Measurements from ENCODE around the gene GRID1.

Gene GRID1

DNA sequence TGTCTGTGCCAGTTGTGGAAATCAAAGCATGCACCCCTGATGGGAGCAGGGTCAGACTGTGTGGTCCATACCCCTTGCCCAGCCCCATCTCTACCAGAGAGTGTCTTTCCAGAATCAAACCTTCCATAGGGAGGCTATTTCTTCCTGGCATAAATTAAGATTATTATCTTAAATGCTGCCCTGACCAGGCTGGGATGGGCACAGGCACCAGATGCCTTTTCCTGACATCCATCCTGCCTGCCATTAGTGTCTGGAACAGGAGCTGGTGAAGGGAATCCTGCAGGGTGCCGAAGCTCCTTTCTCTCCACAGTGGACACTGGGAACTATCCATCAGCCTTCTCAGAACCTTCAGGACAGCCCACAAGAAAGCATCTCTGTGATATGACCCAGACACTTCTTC is 296.3 kb downstream of the GRID1 start:
- no peak for DNase-seq (ENCODE audit: low read depth in 4 of 4, low spot score in 1 of 4)

DNA sequence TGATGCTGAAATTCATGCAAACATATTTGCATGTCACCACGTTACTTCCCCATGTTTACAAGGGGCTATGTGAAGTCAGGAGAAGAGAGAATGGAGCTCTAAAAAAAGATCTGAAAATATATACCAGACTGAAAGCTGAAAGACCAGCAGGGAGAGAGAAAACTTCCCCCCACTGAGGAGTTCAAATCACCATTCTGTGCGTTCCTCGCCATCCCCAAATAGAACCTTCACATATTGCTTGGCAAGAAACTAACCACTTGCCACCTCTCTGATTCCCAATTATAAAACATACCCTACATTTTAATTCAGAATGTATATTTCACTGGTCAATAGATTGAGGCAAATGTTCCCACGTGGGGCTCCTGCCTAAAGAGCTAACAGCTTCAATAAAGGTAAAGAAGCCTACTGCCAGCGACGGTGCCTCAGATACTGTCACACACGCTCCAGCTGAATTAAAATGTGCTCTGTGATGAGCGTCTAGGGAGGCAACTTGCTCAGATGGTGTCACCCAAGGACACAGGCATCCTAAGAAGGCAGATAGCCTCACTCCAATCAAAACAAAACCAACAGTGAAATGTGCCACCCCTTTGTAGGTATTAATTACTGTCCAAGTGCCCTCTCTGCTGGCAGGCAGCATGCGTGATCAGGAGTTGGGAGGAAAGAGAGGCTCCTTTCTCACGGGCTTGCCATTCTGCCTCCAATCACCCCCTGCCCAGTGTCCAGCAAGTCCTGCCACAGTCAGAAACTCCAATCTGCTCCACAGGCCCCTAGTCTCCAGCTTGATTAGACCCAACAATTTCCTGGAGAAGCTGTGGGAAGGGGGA is 298.2 kb downstream of the GRID1 start:
- DNase-seq (ENCODE audit: low read depth in 4 of 4, low spot score in 1 of 4), result no peak

DNA sequence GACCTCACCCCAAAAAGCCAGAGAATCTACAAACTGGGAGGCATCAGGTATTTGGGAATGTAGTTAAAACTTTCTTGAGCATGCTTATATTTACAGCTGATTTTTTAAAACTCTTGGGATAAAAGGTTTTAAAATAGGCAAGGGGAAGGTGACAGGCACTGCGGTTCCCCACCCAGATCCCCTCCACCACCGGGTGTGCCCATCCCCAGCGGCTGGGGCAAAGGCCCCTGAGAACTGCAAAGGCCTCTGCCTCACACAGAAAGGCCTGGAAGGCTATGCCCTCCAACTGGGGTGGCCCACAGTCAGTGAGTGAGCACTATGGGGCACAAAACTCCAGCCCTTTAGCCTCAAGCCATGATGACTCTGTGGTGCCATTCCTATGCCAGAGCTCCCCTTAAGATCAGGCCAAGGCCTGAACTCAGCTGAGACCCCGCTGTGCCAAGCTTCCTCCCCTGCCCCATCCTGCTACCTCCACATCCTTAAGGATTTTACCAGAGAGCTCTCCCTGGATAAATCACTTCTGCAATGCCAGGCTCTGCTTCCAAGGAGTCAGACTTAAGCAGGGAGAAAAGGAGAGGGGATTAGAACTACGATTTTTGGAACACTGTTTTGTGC is 299.1 kb downstream of the GRID1 start:
- DNase-seq (ENCODE audit: low read depth in 4 of 4, low spot score in 1 of 4), result no peak

DNA sequence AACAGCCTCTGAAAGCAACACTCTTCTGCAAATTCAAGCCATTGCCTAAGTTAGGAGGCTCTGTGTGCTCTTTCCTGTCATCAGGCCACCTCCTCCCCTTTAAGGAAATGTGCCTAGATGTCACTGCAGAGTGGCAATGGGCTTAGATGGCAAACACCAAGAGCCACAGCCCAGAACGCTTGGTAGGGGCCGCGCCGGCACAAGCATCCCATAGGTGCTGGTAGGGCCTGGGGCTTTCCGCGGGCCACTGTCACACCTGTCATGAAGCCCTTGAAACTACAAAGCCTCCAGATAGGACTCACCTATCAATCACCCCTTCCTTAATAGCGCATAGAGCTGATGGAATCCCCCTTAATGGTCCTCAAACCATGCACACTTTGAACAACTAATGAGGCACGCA is 299.9 kb downstream of the GRID1 start:
- DNase-seq (ENCODE audit: low read depth in 4 of 4, low spot score in 1 of 4), result no peak

DNA sequence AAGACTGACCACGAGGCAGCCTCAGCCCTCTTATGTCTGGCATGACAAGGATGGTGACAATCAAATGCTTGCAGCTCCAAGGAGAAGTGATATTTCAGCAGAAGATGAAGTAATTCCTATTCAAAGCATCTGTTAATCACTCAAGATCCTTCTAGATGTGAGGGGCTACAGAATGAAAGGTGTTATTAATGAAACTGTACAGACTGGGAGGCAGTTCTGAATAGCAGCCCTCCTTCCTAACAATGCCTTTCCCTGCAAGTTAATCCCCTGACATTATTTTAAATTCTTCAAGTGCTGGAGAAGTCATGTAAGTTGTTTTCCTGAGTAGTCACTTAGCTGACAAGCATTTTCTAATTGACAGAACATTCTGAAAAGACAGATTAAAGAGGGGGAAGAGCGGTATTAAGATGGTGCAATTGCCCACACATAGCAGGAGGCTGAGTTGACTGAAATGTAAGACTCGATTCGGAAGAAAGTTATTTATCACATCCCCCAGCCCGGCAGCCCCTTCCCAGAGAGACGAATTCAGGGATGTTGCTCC is 300.8 kb downstream of the GRID1 start:
- DNase-seq (ENCODE audit: low read depth in 4 of 4, low spot score in 1 of 4), result no peak

DNA sequence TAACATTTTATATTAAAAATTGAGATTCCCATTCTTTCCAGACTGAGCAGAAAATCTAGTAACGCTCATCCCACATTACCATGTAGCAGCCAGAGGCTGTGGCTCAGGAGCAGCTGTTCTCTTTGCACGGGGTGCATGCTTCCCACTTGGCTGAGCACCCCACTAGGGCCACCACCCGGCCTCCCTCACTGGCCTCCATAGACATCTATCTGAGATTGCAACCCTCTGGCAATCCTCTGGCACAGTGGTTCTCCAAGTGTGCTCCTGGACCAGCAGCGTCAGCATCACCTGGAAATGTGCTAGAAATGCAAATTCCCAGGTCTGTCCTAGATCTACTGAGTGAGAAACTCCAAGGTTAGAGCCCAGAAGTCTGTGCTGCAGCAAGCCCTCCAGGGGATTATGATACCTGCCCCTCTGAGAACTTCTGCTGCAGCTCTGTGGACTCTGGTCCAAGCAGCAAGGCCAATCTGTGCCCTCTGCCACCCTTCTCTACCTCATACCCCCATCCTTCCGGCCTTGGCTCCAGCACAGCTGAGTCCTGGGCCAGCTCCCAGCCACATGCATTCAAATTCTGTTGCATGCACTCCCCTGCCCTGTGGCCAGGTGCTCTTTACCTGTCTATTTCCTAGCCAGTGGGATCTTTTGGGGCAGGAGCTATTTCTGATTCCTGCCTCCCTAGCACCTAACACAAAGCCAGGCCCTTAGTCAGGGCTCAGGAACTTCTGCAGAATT is 301.5 kb downstream of the GRID1 start:
- no peak for DNase-seq (ENCODE audit: low read depth in 4 of 4, low spot score in 1 of 4)

DNA sequence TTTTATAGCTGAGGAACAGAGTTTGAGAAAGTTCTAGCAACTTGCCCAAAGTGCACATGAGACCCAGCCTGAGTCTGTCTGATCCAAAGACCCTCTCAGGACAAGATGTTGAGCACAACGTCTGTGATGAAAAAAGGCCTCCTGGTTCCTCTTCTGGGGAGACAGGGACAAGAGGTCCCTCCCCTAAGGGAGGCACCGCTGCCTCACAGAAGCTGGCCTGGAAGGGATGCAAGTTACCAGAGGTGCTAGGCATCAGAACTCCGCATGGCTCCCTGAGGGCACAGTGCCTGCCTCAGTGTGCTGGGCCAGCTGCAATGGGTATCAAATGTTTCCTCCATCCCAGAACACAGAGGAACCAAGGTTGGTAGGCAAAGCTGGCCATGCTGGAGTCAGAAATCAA is 302.4 kb downstream of the GRID1 start:
- DNase-seq (ENCODE audit: low read depth in 4 of 4, low spot score in 1 of 4), result no peak

DNA sequence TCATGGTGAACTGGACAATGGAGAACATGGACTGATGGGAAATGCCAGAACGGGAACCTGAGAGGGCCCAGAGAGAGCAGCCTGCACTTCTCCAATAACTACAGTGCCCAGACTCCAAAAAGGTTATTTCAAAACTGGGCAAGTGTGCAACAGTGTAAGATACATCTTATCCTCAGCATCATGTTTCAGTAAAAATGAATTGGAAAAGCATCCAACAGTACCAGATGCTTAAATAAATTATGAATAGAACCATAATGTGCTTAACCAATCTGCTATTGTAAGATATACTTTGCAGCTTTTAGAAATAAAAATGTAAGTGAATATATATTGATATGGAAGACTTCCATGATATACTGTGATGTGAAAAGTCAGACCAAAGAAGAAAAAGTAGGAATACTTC is 303.3 kb downstream of the GRID1 start:
- no peak for DNase-seq (ENCODE audit: low read depth in 4 of 4, low spot score in 1 of 4)

DNA sequence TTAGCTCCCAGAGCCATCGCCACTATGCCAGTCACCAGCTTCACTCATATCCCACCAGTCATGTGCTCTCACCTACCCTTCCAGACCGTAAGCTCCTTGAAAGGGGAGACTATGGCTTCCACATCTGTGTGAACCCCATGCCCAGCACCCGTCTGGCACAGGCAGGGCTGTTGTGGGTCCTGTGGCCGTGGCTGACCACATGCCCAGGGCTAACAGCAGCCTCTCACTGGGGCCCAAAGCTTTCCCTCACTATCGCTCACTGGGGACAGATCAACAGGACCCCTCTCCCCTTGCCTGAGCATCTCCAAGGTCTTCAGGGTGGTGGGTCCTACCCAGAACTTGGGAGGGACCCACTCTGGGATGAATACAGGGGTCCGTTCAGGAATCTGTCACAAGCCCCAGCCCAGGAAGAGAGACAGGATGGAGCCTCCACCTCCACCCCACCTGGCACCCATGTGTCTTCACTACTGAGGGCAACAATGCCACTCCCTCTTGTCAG is 303.9 kb downstream of the GRID1 start:
- DNase-seq (ENCODE audit: low read depth in 4 of 4, low spot score in 1 of 4), result no peak

DNA sequence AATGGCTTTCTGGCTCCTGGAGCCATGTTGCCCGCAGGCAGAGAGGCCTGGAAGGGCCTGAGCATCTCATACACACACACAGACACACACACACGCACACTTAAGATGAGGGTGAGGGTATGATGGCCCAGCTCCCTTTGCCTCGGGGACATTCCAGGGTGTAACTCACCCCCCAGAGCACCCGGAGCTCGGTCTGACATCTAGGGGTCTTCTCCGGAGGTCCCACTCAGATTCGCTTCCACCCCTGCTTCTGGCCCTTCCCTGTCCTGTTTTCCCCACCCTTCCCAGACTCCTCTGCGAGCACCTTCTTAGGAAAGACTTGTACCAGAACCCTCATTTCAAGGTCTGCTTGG is 304.4 kb downstream of the GRID1 start:
- DNase-seq (ENCODE audit: low read depth in 4 of 4, low spot score in 1 of 4), result no peak

DNA sequence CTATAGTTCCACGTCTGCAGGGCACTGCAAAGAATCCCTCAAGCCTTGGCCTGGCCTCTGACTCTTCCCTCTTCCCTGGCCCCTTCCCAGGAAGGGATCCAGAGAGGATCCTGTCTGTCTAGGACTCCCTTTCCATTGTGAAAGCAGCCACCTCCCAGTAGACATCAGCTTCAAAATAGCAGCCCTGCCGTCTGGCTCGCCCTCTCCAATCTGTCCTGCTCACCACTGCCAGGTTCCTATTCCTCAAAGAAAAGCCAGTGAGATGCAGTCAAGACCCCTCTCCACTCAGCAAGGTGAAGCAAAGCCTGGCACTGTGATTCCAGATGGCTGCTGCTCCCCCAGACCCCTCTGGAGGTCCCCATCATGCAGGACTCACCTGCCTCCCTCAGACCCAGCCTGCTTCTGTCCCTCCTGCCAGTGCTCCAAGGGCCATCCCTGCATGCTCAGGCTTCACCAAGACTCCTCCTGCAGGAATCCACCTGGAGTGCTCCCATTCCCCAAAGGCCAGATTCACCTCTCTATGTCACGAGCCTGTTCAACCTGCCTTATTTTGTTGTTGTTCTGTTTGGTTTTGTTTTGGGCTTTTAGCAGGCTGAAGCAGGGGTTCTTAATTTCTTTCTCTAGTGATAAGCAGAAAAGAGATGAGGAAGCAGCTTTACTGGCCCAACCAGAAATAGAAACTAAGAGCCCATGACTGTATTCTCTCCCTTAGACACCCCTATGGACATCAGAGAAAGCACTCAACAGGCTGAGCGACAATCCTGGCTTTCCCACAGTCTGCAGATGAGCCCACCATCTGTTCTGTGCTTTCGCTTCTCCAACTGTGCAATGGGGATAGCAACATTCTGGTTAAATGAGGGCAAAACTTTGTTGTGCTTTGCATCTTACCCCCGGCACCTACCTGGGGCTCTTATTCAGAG is 305.1 kb downstream of the GRID1 start:
- no peak for DNase-seq (ENCODE audit: low read depth in 4 of 4, low spot score in 1 of 4)

DNA sequence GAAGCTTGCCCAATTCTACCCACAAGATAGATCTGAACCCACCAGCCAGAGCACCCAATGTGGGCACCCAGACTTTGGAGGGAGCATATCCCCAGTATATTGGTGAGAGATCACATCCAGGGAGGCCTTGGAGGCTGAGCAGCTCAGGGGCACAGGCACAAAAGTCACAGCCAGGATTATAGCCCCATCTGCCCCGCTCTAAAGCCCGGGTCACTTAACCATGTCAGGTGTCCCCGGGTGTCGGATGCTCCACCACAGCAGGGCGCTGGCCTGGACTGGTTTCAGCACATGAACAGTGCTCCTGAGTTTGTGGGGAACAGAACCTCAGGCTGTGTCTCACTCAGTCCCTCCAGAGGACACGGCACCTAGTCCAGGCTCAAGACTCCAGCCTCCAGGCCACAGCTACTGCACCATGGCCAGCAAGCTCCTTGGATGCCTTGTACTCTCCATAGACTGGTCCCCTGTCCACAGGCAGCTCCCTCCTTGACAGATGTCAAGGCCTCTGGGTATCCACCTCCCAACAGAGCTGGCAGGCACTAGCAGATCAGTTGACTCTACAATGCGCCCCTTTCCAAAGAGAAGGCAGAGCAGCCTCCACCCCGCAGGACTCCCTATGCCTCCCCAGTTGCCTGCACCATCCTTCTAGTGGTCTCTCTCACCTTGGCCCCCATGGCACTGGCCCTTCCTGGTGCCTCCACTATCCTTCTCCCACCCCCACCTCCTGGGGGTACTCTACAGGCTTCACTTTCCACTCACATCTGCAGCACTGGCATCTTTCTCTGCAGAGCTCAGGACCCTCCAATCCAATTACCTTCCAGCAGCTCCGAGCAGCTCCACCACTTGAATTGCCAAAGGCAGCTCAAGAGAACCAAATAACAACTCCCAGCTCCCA is 306.0 kb downstream of the GRID1 start:
- no peak for DNase-seq (ENCODE audit: low read depth in 4 of 4, low spot score in 1 of 4)

DNA sequence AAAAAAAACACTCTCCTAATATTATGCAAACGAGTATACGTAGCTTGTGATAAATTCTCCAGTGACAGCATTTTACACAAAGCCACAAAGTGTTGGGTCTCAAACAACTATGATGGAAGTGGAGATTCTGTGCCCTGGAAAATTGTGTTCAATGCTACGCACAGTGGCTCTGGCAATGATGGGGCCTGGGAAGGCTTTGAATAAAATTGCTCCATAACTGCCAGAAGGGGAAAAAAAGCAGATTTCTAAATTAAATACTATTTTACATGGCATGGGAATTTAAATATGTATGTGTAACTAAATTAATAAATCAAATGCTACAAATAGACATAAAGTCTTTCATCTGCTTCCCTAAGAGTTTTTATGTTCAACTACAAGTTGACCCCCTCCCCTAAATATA is 306.7 kb downstream of the GRID1 start:
- no peak for DNase-seq (ENCODE audit: low read depth in 4 of 4, low spot score in 1 of 4)

DNA sequence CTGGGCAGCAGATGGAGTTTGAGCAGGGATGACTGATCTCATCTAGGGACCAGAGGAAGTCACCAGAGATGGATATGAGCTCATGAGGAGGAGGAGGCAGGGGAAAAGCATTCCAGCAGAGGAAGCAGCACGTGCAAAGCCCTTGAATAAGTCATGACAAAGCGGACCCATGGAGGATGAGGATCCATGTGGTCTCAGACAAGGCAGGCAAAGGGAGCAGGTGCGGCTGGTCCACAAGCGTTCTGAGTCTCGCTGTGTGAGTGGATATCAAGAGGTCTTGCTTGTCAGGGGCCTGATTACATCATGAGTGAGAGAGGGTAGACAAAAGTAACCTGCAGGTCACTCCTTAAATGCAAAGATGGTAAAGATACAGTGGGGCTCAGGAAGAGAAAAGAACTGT is 307.6 kb downstream of the GRID1 start:
- DNase-seq (ENCODE audit: low read depth in 4 of 4, low spot score in 1 of 4), result no peak

DNA sequence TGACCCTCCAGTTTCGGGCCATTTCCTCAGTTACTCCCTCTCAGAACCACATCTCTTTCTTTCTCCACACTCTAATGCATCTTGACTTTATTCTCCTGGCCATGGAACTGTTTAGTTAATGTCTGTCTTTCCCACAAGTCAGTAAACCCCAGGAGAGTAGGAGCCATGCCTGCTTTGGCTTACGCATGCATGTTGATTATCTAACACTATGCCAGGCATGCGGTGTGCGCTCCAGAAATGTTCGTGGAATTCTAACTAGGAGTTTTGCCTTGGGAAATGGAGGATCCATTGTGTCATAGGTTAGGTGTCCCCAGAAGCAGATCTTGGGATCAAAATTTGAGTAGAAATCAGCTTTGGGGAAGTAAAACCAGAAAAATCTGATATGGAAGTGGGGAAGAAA is 308.9 kb downstream of the GRID1 start:
- DNase-seq (ENCODE audit: low read depth in 4 of 4, low spot score in 1 of 4), result no peak

DNA sequence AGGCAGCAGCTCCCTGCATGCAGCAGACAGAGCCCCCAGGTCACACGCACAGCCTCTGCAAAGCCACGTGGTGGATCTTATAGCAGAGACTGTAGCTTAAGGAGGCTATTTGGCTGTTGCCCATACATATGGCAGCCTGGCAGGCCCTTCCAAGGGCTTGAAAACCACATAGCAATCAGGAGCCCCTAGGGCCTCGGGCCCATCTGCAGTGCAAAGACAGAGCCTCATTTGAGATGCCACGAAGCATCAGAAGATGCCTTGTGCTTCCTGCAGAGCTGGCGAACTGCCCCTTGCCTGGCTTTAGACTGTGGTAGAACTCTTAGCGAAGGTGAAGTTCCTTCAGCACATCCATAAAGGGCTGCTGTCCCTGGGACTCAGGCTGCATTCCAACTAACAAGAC is 309.9 kb downstream of the GRID1 start:
- DNase-seq (ENCODE audit: low read depth in 4 of 4, low spot score in 1 of 4), result no peak

DNA sequence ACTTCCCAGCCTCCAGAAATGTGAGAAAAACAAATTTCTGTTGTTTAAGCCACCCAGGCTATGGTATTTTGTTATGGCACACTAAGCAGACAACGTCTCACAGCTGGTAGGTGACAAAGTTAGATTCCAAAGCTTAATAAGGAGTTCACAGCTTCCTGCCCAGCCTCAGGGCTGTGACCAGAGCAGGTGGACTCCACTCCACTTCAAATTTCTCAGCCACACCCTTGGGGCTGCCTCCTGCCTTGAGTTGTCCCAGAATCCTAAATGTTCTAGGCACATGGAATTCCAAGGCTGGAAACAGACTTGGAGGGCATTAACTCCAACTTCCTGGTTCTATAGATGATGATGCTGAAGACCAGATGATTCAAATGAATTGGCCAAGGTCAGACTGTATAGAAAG is 310.7 kb downstream of the GRID1 start:
- no peak for DNase-seq (ENCODE audit: low read depth in 4 of 4, low spot score in 1 of 4)

DNA sequence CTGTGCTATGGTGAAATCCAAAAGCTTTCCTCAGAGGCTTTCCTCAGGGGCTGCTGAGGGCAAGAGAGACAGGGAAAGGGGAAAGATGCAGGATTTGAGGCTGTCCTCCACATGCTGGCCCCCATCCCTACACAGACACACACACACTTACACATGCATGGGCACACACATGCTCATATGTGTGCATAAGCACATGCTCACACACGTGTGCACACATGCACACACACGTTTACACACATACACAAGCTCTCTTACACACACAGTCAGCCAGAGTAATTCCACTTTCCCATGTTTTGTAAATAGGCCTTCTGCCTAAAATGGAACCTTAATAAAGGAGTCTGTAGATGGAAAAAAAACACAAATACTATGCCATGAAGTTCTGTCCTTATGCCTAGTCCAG is 312.9 kb downstream of the GRID1 start:
- no peak for DNase-seq (ENCODE audit: low read depth in 4 of 4, low spot score in 1 of 4)

DNA sequence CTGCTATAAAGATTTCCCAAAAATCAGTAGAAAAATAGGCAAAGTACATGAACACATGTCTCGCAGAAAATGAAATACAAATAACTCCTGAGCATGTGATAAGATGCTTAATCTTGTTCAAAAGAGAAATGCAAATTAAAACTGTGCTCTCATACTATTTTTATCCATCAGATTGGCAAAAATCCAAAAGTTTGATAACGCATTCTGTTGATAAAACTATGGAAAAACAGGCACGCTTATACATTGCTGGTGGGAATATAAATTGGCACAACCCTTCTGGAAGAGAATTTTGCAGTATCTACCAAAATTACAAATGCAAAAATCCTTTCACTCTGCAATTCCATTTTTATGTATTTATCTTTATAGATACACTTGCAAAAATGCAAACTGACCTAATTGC is 315.0 kb downstream of the GRID1 start:
- no peak for DNase-seq (ENCODE audit: low read depth in 4 of 4, low spot score in 1 of 4)

DNA sequence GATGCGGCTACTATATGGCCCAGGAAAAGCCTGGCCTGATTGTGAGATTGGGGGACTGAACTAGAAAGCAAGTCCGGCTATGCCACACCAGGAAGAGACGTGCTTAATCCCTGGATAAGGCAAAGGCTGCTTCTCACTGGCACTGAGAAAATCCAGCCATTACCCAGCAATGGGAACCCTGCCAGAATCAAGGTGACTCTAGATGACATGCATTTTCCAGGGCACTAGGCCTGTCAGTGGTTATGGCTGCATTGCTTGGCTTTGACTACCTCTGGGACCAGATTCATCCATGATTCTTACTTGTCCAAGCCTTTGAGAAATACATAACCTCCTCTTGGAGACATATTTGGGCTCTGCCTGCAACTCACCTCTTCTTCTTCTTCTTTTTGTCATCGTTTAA is 317.2 kb downstream of the GRID1 start:
- DNase-seq (ENCODE audit: low read depth in 4 of 4, low spot score in 1 of 4), result no peak

All from stimulated activated CD4-positive, alpha-beta T cell treated with anti-CD3 and anti-CD28 coated beads, Interleukin-1b, Interleukin-23, amount 100 ng/mL, for 24 hours (primary cell).